Neural cell (in vitro differentiated cells): ENCODE measurements around the gene TRIP6.

ENCODE experiments used
- CTCF ChIP-seq: fragments of 450-650 bp; IDR thresholded peaks from 2 replicates; pipeline ENCODE4 v1.5.1; 2014; ENCODE audit warnings: antibody characterized with exemption, mild to moderate bottlenecking, moderate library complexity; ENCODE audit not compliant: poor library complexity, severe bottlenecking
- RAD21 ChIP-seq: fragments of 450-650 bp; conservative IDR thresholded peaks from 2 replicates; pipeline ENCODE4 v1.6.1; 2014; ENCODE audit warnings: antibody characterized with exemption, mild to moderate bottlenecking, moderate library complexity
- SMC3 ChIP-seq: fragments of 450-650 bp; conservative IDR thresholded peaks from 2 replicates; pipeline ENCODE4 v1.6.1; 2014; ENCODE audit warnings: antibody characterized with exemption, mild to moderate bottlenecking, moderate library complexity; ENCODE audit not compliant: poor library complexity
- TAF1 ChIP-seq: IDR thresholded peaks from 2 replicates; pipeline ENCODE4 v1.6.1; 2012; ENCODE audit warnings: low read depth

- TF ChIP-seq CTCF (no peak), TAF1 (no peak), RAD21 (no peak), SMC3 (no peak)
Measured at GRCh38 chr7:100824499-100825214, 42.5 kb upstream of the TRIP6 start.
